ENCODE measurements around the gene OPN1SW.

DNA sequence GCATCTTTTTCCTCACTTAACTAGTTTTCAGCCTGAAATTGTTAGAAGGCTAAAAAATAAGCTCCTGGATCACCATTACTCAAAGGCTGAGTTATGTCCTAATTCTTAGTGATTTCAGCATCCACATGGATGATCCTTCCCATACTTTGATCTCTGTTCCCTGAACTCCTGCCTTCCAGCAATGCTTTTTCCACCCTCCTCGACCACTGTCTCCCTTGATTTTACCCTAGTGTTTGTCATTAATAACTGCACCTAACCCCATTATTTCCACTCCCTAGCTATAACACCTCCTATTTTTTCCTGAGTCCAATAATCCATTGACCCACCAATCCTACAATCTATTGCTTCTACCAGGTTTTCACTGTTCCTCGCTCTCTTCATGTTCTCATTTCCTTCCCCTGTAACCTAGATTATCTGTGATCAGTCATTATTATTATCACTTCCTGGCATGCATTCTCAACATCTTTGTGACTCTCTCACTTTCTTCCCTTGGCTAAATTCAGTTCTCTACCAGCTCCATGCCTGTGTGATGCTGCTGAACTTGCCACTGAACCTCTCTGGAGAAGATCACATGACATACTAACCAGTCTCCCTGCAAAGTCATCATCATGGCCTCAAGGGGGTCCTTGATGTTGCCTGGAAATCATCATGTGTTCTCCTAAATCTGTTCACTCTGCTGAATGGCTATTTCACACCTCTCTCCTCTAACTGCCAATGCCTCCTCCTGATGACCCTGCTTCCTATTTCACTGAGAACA lies 42.9 kb downstream of the OPN1SW start:
- TF ChIP-seq POLR2A (IDR thresholded peaks at IDR 0.05; ENCODE audit: low read length) (no peak), GATA1 (IDR thresholded peaks at IDR 0.05; ENCODE audit: low read depth, low read length) (no peak)
